Pons (tissue), 1 donor: Measurements from ENCODE around the gene NECAP2.
A peak's percentile ranks its signal among the peaks of the same experiment; 100 is the strongest.
"Not testable (repeated sequence)": the region's sequence is repeated elsewhere in the genome, so short reads cannot be mapped to it uniquely, and the experiment has no call there.

ENCODE experiments used
- DNase-seq: peaks from one replicate; pipeline ENCODE4 v3.0.0-alpha.2; 2016; ENCODE audit warnings: low spot score

Gene NECAP2

GRCh38 chr1:16430606-16431005, 9.9 kb upstream of the NECAP2 start:
- DNase-seq: no peak

GRCh38 chr1:16433030-16433429, 7.5 kb upstream of the NECAP2 start:
- DNase-seq: no peak

DNA sequence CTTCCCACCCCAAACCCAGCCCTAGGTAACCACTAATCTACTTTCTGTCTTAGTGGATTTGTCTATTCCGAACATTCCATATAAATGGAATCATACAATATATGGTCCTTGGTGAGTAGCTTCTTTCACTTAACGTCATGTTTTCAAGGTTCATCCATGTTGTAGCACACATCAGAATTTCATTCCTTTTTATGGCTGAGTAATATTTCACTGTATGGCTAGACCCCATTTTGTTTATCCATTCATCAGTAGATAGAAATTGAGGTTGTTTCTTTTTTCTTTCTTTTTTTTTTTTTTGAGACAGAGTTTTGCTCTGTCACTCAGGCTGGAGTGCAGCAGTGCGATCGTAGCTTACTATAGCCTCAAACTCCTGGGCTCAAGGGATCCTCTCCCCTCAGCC, 6.5 kb upstream of the NECAP2 start:
- DNase-seq: no peak

- no peak for DNase-seq
Measured at GRCh38 chr1:16434501-16434900, 6.0 kb upstream of the NECAP2 start.

GRCh38 chr1:16436946-16437474, 3.5 kb upstream of the NECAP2 start, which contains the start of gene SPATA21:
SPATA21 (minus strand) TSS chr1:16437424; CDS start chr1:16431371, 6,053 bp downstream.
- no peak for DNase-seq

DNA sequence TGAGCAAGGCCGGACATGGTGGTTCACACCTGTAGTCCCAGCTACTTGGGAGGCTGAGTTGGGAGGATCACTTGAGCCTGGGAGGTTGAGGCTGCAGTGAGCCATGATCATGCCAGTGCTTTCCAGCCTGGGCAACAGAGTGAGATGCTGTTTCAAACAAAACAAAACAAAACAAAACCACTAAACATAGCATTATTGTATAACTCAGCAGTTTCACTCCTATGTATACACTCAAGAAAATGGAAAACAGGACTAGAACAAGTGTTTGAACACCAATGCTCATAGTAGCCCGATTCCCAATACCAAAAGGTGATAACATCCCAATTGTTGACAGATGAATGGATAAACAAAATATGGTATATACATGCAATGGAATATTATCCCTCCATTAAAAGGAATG, 2.0 kb upstream of the NECAP2 start:
- DNase-seq: no peak

- DNase-seq: no peak
Measured at GRCh38 chr1:16438924-16439323, 1.6 kb upstream of the NECAP2 start.

GRCh38 chr1:16440131-16440469, 424 bp upstream of the NECAP2 start:
- no peak for DNase-seq

GRCh38 chr1:16441282-16441665, 750 bp downstream of the NECAP2 start:
- no peak for DNase-seq

GRCh38 chr1:16442265-16442664, 1.7 kb downstream of the NECAP2 start:
- DNase-seq: no peak

GRCh38 chr1:16442941-16443340, 2.4 kb downstream of the NECAP2 start:
- DNase-seq: no peak

DNA sequence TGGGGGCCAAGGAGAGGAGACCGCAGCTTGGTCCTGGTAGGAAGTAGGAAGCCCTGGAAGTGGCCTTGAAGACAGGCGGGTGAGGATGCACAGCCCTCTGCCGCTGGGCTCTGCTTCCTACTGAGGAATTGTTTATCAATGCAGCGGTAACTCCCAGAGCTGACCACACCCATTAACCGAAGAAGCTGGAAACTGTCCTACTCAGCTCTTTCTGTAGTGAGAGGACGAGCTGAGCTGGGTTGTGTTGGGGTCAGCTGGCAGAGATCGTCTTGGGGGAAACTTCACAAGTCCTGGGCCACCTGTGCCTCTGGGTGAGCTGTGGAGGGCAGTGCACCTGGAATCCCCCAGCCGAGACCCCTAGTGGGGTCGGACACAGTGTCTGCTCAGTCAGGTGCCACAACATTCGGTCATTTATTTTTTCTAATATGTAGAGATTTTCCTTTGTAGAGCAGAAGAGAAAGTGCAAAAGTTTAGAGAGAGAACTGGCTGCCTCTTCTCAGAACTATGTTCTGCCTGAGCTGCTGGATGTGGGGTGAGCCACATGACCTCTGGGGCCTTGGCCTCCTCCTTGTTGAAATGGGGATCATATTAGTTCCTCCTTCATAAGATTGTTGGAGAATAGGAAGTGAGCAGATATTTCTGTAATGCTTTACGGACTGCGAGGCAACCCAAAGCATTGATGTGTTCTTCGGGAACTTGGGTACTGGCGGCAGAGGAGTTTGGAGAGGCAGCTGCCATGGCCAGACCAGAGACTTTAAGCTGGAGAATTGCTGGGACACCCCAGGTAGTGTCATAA, 3.6 kb downstream of the NECAP2 start:
- DNase-seq: no peak

- DNase-seq: no peak
Measured at GRCh38 chr1:16445052-16445451, 4.5 kb downstream of the NECAP2 start.

GRCh38 chr1:16446116-16446515, 5.6 kb downstream of the NECAP2 start:
- no peak for DNase-seq

- DNase-seq: no peak
Measured at GRCh38 chr1:16447641-16448040, 7.1 kb downstream of the NECAP2 start.

DNA sequence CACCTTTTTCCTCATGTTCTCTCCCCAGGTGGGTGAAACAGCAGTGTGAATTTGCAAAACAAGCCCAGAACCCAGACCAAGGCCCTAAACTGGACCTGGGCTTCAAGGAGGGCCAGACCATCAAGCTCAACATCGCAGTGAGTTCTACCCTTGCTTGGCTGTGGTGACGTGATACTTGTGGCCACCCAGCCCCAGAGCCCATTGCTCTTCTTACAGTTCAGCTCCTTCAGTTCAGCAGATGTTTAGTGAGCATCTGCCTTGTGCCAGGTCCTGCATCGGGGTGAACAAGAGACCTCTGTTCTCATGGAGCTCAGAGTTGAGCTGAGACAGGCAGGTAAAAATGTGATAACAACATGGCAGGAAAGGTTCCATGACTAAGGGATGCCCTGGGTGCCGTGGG, 8.5 kb downstream of the NECAP2 start:
- DNase-seq: no peak

- no peak for DNase-seq
Measured at GRCh38 chr1:16449666-16450065, 9.1 kb downstream of the NECAP2 start.

- no peak for DNase-seq
Measured at GRCh38 chr1:16450863-16451481, 10.4 kb downstream of the NECAP2 start.

GRCh38 chr1:16451841-16452528, 11.5 kb downstream of the NECAP2 start:
- DNase-seq: no peak

DNA sequence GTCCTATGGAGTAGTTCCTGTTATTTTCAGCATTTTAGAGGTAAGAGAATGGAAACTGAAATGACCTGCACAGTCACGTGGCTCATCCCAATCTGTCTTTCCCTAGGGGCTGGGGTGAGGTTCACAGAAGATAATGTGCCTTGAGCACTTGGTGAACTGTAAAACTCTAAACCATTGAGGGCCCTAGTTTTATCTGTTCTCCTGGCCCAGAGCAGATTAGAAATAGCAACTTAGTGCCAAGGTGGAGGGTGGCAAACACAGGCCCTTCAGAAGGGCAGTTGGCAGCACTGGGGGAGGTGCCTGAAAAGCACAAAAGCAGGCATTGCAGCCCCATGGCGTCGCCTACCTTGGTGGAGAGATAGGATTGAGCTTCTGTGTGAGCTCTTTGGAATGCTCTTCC, 14.4 kb downstream of the NECAP2 start:
- DNase-seq: not testable (repeated sequence)

DNA sequence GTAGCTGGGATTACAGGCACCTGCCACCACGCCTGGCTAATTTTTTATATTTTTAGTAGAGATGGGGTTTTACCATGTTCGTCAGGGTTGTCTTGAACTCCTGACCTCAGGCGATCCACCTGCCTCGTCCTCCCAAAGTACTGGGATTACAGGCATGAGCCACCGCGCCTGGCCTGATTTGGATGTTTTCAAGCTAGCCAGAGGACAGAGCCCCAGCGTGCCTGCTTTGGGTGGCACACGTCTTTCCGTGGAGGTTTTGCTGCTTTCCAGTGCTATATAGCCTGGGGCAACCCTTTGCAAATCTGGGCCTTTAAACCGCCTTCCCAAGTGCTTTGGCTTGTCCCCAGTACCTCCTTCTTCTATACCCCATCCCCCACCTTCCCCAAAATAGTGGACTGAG, 15.6 kb downstream of the NECAP2 start:
- not testable (repeated sequence) for DNase-seq

DNA sequence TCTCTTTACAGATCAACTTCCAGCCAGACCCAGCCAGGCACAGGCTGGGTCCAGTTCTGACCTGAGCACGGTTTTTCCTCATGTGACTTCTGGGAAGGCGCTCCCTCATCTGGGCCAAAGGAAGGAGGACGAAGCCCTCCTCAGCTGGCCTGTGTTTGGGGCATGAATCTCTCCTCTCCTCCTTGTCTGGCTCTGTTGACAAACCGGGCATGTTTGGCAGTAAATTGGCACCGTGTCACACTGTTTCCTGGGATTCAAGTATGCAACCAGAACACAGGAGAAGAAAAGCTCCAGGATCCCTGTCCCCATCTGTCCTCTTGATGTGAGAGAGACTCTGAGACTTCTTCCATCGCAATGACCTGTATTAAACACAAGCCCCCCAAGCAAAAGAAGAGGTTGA, 18.3 kb downstream of the NECAP2 start:
- peak; percentile 29 for DNase-seq

DNA sequence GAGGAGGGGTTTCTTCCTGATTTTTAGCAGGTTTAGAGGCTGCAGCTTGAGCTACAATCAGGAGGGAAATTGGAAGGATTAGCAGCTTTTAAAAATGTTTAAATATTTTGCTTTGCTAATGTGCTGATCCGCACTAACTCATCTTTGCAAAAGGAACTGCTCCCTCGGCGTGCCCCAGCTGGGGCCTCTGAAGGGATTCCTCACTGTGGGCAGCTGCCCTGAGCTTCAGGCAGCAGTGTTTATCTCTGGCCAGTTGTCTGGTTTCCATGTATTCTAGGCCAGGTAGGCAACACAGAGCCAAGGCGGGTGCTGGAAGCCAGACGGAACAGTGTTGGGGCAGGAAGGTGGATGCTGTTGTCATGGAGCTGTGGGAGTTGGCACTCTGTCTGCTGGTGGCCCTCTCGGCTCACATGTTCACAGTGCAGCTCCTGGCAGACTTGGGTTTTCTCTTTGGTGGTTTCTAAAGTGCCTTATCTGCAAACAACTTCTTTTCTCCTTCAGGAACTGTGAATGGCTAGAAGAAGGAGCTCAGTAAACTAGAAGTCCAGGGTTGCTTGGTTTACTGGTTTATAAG, 18.9 kb downstream of the NECAP2 start:
- peak; percentile 27 for DNase-seq
